H9 (cell line): ENCODE data around the gene ARHGAP29. TPM values are rescaled to one million over a fixed set of nuclear protein-coding genes. Genes with fewer than 3 reads are reported as not detected.

Source experiments
- DNase-seq: peaks from one replicate; pipeline ENCODE4 v3.0.0-alpha.2; 2017
- H2AFZ ChIP-seq: one replicate; pipeline ENCODE4 v1.6.1; 2013; ENCODE audit warnings: mild to moderate bottlenecking, low read length, control low read depth, moderate library complexity
- H2AK5ac ChIP-seq: 2 replicates; pipeline ENCODE4 v1.6.1; 2013; ENCODE audit warnings: low read length, control low read depth, mixed read lengths; ENCODE audit not compliant: insufficient read length
- H2BK120ac ChIP-seq: one replicate; pipeline ENCODE4 v1.6.1; 2013; ENCODE audit warnings: low read depth, mild to moderate bottlenecking, low read length, control low read depth, inconsistent platforms; ENCODE audit not compliant: poor library complexity, severe bottlenecking
- H2BK12ac ChIP-seq: 2 replicates; pipeline ENCODE4 v1.6.1; 2013; ENCODE audit warnings: low read length, control low read depth, mixed read lengths, low read depth; ENCODE audit not compliant: insufficient read length
- H2BK15ac ChIP-seq: 2 replicates; pipeline ENCODE4 v1.6.1; 2013; ENCODE audit warnings: low read depth, low read length, control low read depth
- H2BK20ac ChIP-seq: one replicate; pipeline ENCODE4 v1.6.1; 2013; ENCODE audit warnings: low read depth, mild to moderate bottlenecking, low read length, control low read depth, inconsistent platforms; ENCODE audit not compliant: poor library complexity, severe bottlenecking
- H2BK5ac ChIP-seq: 2 replicates; pipeline ENCODE4 v1.6.1; 2013; ENCODE audit warnings: low read length, control low read depth, mixed read lengths; ENCODE audit not compliant: insufficient read length
- H3K14ac ChIP-seq: 2 replicates; pipeline ENCODE4 v1.6.1; 2013; ENCODE audit warnings: low read length, control low read depth; ENCODE audit not compliant: insufficient read depth
- H3K18ac ChIP-seq: 2 replicates; pipeline ENCODE4 v1.6.1; 2013; ENCODE audit warnings: low read depth, mild to moderate bottlenecking, mixed read lengths, low read length, control low read depth; ENCODE audit not compliant: insufficient read length
- H3K23ac ChIP-seq: 2 replicates; pipeline ENCODE4 v1.6.1; 2013; ENCODE audit warnings: low read length, control low read depth, mixed read lengths, low read depth; ENCODE audit not compliant: insufficient read length
- H3K23me2 ChIP-seq: 2 replicates; pipeline ENCODE4 v1.6.1; 2013; ENCODE audit warnings: low read depth, mild to moderate bottlenecking, mixed read lengths, low read length, control low read depth; ENCODE audit not compliant: insufficient read length, poor library complexity, severe bottlenecking
- H3K27ac ChIP-seq: 2 replicates; pipeline ENCODE4 v1.5.1; 2013; ENCODE audit warnings: low read length, control low read depth, mixed read lengths, low read depth; ENCODE audit not compliant: insufficient read length
- H3K27me3 ChIP-seq: 2 replicates; pipeline ENCODE4 v1.6.1; 2013; ENCODE audit warnings: low read length, control low read depth, inconsistent platforms; ENCODE audit not compliant: insufficient read depth
- H3K4ac ChIP-seq: 2 replicates; pipeline ENCODE4 v1.6.1; 2013; ENCODE audit warnings: low read depth, mild to moderate bottlenecking, control low read depth, inconsistent platforms, low read length, moderate library complexity
- H3K4me1 ChIP-seq: 2 replicates; pipeline ENCODE4 v1.6.1; 2013; ENCODE audit warnings: low read length, control low read depth, inconsistent platforms; ENCODE audit not compliant: insufficient read depth
- H3K4me2 ChIP-seq: 2 replicates; pipeline ENCODE4 v1.6.1; 2013; ENCODE audit warnings: low read length, control low read depth, mixed read lengths; ENCODE audit not compliant: insufficient read length, insufficient read depth
- H3K56ac ChIP-seq: 2 replicates; pipeline ENCODE4 v1.6.1; 2013; ENCODE audit warnings: low read depth, mild to moderate bottlenecking, mixed read lengths, low read length, control low read depth; ENCODE audit not compliant: insufficient read length
- H3K79me1 ChIP-seq: 2 replicates; pipeline ENCODE4 v1.6.1; 2013; ENCODE audit warnings: low read depth, mild to moderate bottlenecking, moderate library complexity, low read length, control low read depth, inconsistent platforms; ENCODE audit not compliant: insufficient read depth, poor library complexity, severe bottlenecking
- H3K79me2 ChIP-seq: 2 replicates; pipeline ENCODE4 v1.6.1; 2013; ENCODE audit warnings: low read length, control low read depth, inconsistent platforms; ENCODE audit not compliant: insufficient read depth
- H3K9ac ChIP-seq: 2 replicates; pipeline ENCODE4 v1.6.1; 2013; ENCODE audit warnings: low read length, control low read depth, mixed read lengths; ENCODE audit not compliant: insufficient read length; ENCODE audit errors: extremely low read depth
- H3K9me3 ChIP-seq: one replicate; pipeline ENCODE4 v1.6.1; 2013; ENCODE audit warnings: low read depth, low read length, inconsistent platforms; ENCODE audit not compliant: control insufficient read depth
- H3T11ph ChIP-seq: one replicate; pipeline ENCODE4 v1.6.1; 2013; ENCODE audit warnings: mild to moderate bottlenecking, low read length, control low read depth, inconsistent platforms
- H4K20me1 ChIP-seq: one replicate; pipeline ENCODE4 v1.6.1; 2013; ENCODE audit not compliant: control insufficient read depth, insufficient read length, insufficient read depth
- H4K5ac ChIP-seq: 2 replicates; pipeline ENCODE4 v1.6.1; 2013; ENCODE audit warnings: low read depth, mild to moderate bottlenecking, mixed read lengths, low read length, control low read depth; ENCODE audit not compliant: insufficient read length
- H4K8ac ChIP-seq: replicated peaks from 2 replicates; pipeline ENCODE4 v1.6.1; 2013; ENCODE audit warnings: low read length, control low read depth, mixed read lengths, low read depth; ENCODE audit not compliant: insufficient read length
- H4K91ac ChIP-seq: 2 replicates; pipeline ENCODE4 v1.6.1; 2013; ENCODE audit warnings: low read depth, mild to moderate bottlenecking, moderate library complexity, mixed read lengths, low read length, control low read depth; ENCODE audit not compliant: insufficient read length
- H3K27ac Mint-ChIP-seq, 3 experiments: 2 replicates in 2 of 3; 3 replicates in 1 of 3; pipeline ENCODE4 v1.8.0; 2020 to 2021; ENCODE audit warnings: mixed read lengths in 3 of 3, mild to moderate bottlenecking in 1 of 3, moderate library complexity in 1 of 3
- H3K27me3 Mint-ChIP-seq: 2 replicates; pipeline ENCODE4 v1.8.0; 2021; ENCODE audit warnings: low read depth, mild to moderate bottlenecking, moderate library complexity, mixed read lengths
- H3K36me3 Mint-ChIP-seq, 3 experiments: 2 replicates in 2 of 3; 3 replicates in 1 of 3; pipeline ENCODE4 v1.8.0; 2020 to 2021; ENCODE audit warnings: low read depth in 3 of 3, mixed read lengths in 3 of 3; ENCODE audit not compliant: insufficient read depth in 1 of 3
- H3K4me1 Mint-ChIP-seq, 2 experiments: 2 replicates each; pipeline ENCODE4 v1.8.0; 2020; ENCODE audit warnings: mixed read lengths in 2 of 2
- H3K4me3 Mint-ChIP-seq, 2 experiments: 2 replicates in 1 of 2; 3 replicates in 1 of 2; pipeline ENCODE4 v1.8.0; 2020 to 2021; ENCODE audit warnings: mild to moderate bottlenecking in 2 of 2, mixed read lengths in 2 of 2, moderate library complexity in 1 of 2
- H3K9me3 Mint-ChIP-seq, 2 experiments: 2 replicates in 1 of 2; 3 replicates in 1 of 2; pipeline ENCODE4 v1.8.0; 2020; ENCODE audit warnings: mild to moderate bottlenecking in 2 of 2, mixed read lengths in 2 of 2, moderate library complexity in 1 of 2
- CTCF ChIP-seq: fragments of 200-600 bp; sonication (generic); conservative IDR thresholded peaks from 3 replicates; pipeline ENCODE4 v1.8.0; 2021; ENCODE audit warnings: antibody characterized with exemption, mild to moderate bottlenecking
- WGBS: extraction: QIAGEN DNeasy Blood & Tissue Kit; methylation state at CpG from one replicate; pipeline ENCODE4 v1.1.7; 2013; ENCODE audit warnings: missing lambda C conversion rate, low lambda C conversion rate, mixed read lengths; ENCODE audit not compliant: insufficient read length; ENCODE audit errors: extremely low coverage; 5-methylcytosine and 5-hydroxymethylcytosine counted together
- total RNA-seq: library from RNA; stranded (reverse); gene quantifications from 2 replicates; pipeline ENCODE4 v1.2.1, GENCODE V29; 2021

The ARHGAP29 gene
- total RNA-seq, 1 experiment from 2014 or later: 1.3 TPM

GRCh38 chr1:94207695-94208094 lies 29.7 kb downstream of the ARHGAP29 start:
- H3K4ac ChIP-seq: no peak overlapping the region
- no peak overlapping the region for H2AFZ ChIP-seq
- no peak overlapping the region for H4K91ac ChIP-seq
- H3K4me3 Mint-ChIP-seq: no peak overlapping the region
- H3K9me3 ChIP-seq: no peaks in the 10 kb centered on the region
- H3K4me1 ChIP-seq: no peaks in the 10 kb centered on the region
- H3K56ac ChIP-seq: no peak overlapping the region
- no peak overlapping the region for H2BK20ac ChIP-seq
- no peak overlapping the region for H2BK12ac ChIP-seq
- H3K27me3 ChIP-seq: no peaks in the 10 kb centered on the region
- H3T11ph ChIP-seq: no peak overlapping the region
- no peak overlapping the region for H2BK15ac ChIP-seq
- no peak overlapping the region for H3K9ac ChIP-seq
- no peak overlapping the region for H2BK120ac ChIP-seq
- TF ChIP-seq CTCF: no peak
- WGBS: no CpG with 5 or more reads among the region's 3 CpGs
- no peak overlapping the region for H3K14ac ChIP-seq
- H3K23ac ChIP-seq: no peak overlapping the region
- no peaks in the 10 kb centered on the region for H3K79me2 ChIP-seq
- no peak overlapping the region for H2AK5ac ChIP-seq
- no peak overlapping the region for H2BK5ac ChIP-seq
- no peaks in the 10 kb centered on the region for H3K23me2 ChIP-seq
- H3K27me3 Mint-ChIP-seq: no peaks in the 10 kb centered on the region; the same call in 1 of the 2 replicates
- no peak overlapping the region for H3K27ac ChIP-seq
- H3K9me3 Mint-ChIP-seq: no peaks in the 10 kb centered on the region
- H4K20me1 ChIP-seq: no peaks in the 10 kb centered on the region
- no peak overlapping the region for H3K27ac Mint-ChIP-seq
- no peak overlapping the region for H4K5ac ChIP-seq
- no peaks in the 10 kb centered on the region for H3K79me1 ChIP-seq
- H3K4me1 Mint-ChIP-seq: no peaks in the 10 kb centered on the region
- DNase-seq: no peak
- H3K4me2 ChIP-seq: no peak overlapping the region
- H3K36me3 Mint-ChIP-seq: no peaks in the 10 kb centered on the region
- H3K18ac ChIP-seq: no peak overlapping the region
- H4K8ac ChIP-seq: no peak overlapping the region
